ENCODE measurements around the gene PSMG3.

PSMG3 gene

GRCh38 chr7:1545417-1546246 lies 24.2 kb downstream of the PSMG3 start:
- no peak for DNase-seq
- no peaks in the 10 kb centered on the region for H3K27me3 ChIP-seq (ENCODE audit: insufficient read depth, low read depth, severe bottlenecking)
- peaks cover 49% of the 10 kb centered on the region for H3K36me3 ChIP-seq
- H3K4me3 ChIP-seq (ENCODE audit: low read depth, low read length), result no peak overlapping the region
- no peak overlapping the region for H3K27ac ChIP-seq
- no peak for TF ChIP-seq CTCF (IDR thresholded peaks at IDR 0.05; ENCODE audit: low read depth, low read length)
- H3K9me3 ChIP-seq (ENCODE audit: severe bottlenecking), result no peaks in the 10 kb centered on the region

GRCh38 chr7:1544896-1545416 lies 24.9 kb downstream of the PSMG3 start:
- DNase-seq, result no peak
- TF ChIP-seq CTCF (IDR thresholded peaks at IDR 0.05; ENCODE audit: low read depth, low read length), result no peak
- H3K9me3 ChIP-seq (ENCODE audit: severe bottlenecking), result no peaks in the 10 kb centered on the region
- no peaks in the 10 kb centered on the region for H3K27me3 ChIP-seq (ENCODE audit: insufficient read depth, low read depth, severe bottlenecking)
- H3K36me3 ChIP-seq, result peaks cover 46% of the 10 kb centered on the region
- peak overlapping the region; percentile 33 for H3K27ac ChIP-seq
- no peak overlapping the region for H3K4me3 ChIP-seq (ENCODE audit: low read depth, low read length)

GRCh38 chr7:1544178-1544895 lies 25.5 kb downstream of the PSMG3 start:
- peak overlapping the region; percentile 33 for H3K27ac ChIP-seq
- H3K36me3 ChIP-seq, result peaks cover 47% of the 10 kb centered on the region
- no peak overlapping the region for H3K4me3 ChIP-seq (ENCODE audit: low read depth, low read length)
- no peaks in the 10 kb centered on the region for H3K27me3 ChIP-seq (ENCODE audit: insufficient read depth, low read depth, severe bottlenecking)
- H3K9me3 ChIP-seq (ENCODE audit: severe bottlenecking), result no peaks in the 10 kb centered on the region
- no peak for DNase-seq
- TF ChIP-seq CTCF (IDR thresholded peaks at IDR 0.05; ENCODE audit: low read depth, low read length), result no peak

GRCh38 chr7:1543826-1544177 lies 26.0 kb downstream of the PSMG3 start:
- H3K27ac ChIP-seq, result no peak overlapping the region; the same call in 1 of the 2 replicates
- no peaks in the 10 kb centered on the region for H3K9me3 ChIP-seq (ENCODE audit: severe bottlenecking)
- DNase-seq, result no peak
- H3K4me3 ChIP-seq (ENCODE audit: low read depth, low read length), result no peak overlapping the region
- no peak for TF ChIP-seq CTCF (IDR thresholded peaks at IDR 0.05; ENCODE audit: low read depth, low read length)
- H3K27me3 ChIP-seq (ENCODE audit: insufficient read depth, low read depth, severe bottlenecking), result no peaks in the 10 kb centered on the region
- H3K36me3 ChIP-seq, result peaks cover 46% of the 10 kb centered on the region

GRCh38 chr7:1542841-1543747 lies 26.7 kb downstream of the PSMG3 start:
- peak; percentile 77 for DNase-seq
- peak overlapping the region; percentile 53 for H3K27ac ChIP-seq

More at GRCh38 chr7:1542841-1543747, 26.7 kb downstream of the PSMG3 start:
- H3K36me3 ChIP-seq, result peaks cover 44% of the 10 kb centered on the region
- H3K27me3 ChIP-seq (ENCODE audit: insufficient read depth, low read depth, severe bottlenecking), result no peaks in the 10 kb centered on the region
- H3K9me3 ChIP-seq (ENCODE audit: severe bottlenecking), result no peaks in the 10 kb centered on the region
- no peak overlapping the region for H3K4me3 ChIP-seq (ENCODE audit: low read depth, low read length)
- no peak for TF ChIP-seq CTCF (IDR thresholded peaks at IDR 0.05; ENCODE audit: low read depth, low read length)

All from WERI-Rb-1 (cell line).